H9 (cell line): ENCODE results near the gene ABCB11. TPM values are rescaled to one million over a fixed set of nuclear protein-coding genes. Genes with fewer than 3 reads are reported as not detected.

ENCODE experiments used
- DNase-seq: peaks from one replicate; pipeline ENCODE4 v3.0.0-alpha.2; 2017
- H2AFZ ChIP-seq: one replicate; pipeline ENCODE4 v1.6.1; 2013; ENCODE audit warnings: mild to moderate bottlenecking, low read length, control low read depth, moderate library complexity
- H2AK5ac ChIP-seq: 2 replicates; pipeline ENCODE4 v1.6.1; 2013; ENCODE audit warnings: low read length, control low read depth, mixed read lengths; ENCODE audit not compliant: insufficient read length
- H2BK120ac ChIP-seq: one replicate; pipeline ENCODE4 v1.6.1; 2013; ENCODE audit warnings: low read depth, mild to moderate bottlenecking, low read length, control low read depth, inconsistent platforms; ENCODE audit not compliant: poor library complexity, severe bottlenecking
- H2BK12ac ChIP-seq: 2 replicates; pipeline ENCODE4 v1.6.1; 2013; ENCODE audit warnings: low read length, control low read depth, mixed read lengths, low read depth; ENCODE audit not compliant: insufficient read length
- H2BK15ac ChIP-seq: 2 replicates; pipeline ENCODE4 v1.6.1; 2013; ENCODE audit warnings: low read depth, low read length, control low read depth
- H2BK20ac ChIP-seq: one replicate; pipeline ENCODE4 v1.6.1; 2013; ENCODE audit warnings: low read depth, mild to moderate bottlenecking, low read length, control low read depth, inconsistent platforms; ENCODE audit not compliant: poor library complexity, severe bottlenecking
- H2BK5ac ChIP-seq: 2 replicates; pipeline ENCODE4 v1.6.1; 2013; ENCODE audit warnings: low read length, control low read depth, mixed read lengths; ENCODE audit not compliant: insufficient read length
- H3K14ac ChIP-seq: 2 replicates; pipeline ENCODE4 v1.6.1; 2013; ENCODE audit warnings: low read length, control low read depth; ENCODE audit not compliant: insufficient read depth
- H3K18ac ChIP-seq: 2 replicates; pipeline ENCODE4 v1.6.1; 2013; ENCODE audit warnings: low read depth, mild to moderate bottlenecking, mixed read lengths, low read length, control low read depth; ENCODE audit not compliant: insufficient read length
- H3K23ac ChIP-seq: 2 replicates; pipeline ENCODE4 v1.6.1; 2013; ENCODE audit warnings: low read length, control low read depth, mixed read lengths, low read depth; ENCODE audit not compliant: insufficient read length
- H3K23me2 ChIP-seq: 2 replicates; pipeline ENCODE4 v1.6.1; 2013; ENCODE audit warnings: low read depth, mild to moderate bottlenecking, mixed read lengths, low read length, control low read depth; ENCODE audit not compliant: insufficient read length, poor library complexity, severe bottlenecking
- H3K27ac ChIP-seq: 2 replicates; pipeline ENCODE4 v1.5.1; 2013; ENCODE audit warnings: low read length, control low read depth, mixed read lengths, low read depth; ENCODE audit not compliant: insufficient read length
- H3K27me3 ChIP-seq: 2 replicates; pipeline ENCODE4 v1.6.1; 2013; ENCODE audit warnings: low read length, control low read depth, inconsistent platforms; ENCODE audit not compliant: insufficient read depth
- H3K4ac ChIP-seq: 2 replicates; pipeline ENCODE4 v1.6.1; 2013; ENCODE audit warnings: low read depth, mild to moderate bottlenecking, control low read depth, inconsistent platforms, low read length, moderate library complexity
- H3K4me1 ChIP-seq: 2 replicates; pipeline ENCODE4 v1.6.1; 2013; ENCODE audit warnings: low read length, control low read depth, inconsistent platforms; ENCODE audit not compliant: insufficient read depth
- H3K4me2 ChIP-seq: 2 replicates; pipeline ENCODE4 v1.6.1; 2013; ENCODE audit warnings: low read length, control low read depth, mixed read lengths; ENCODE audit not compliant: insufficient read length, insufficient read depth
- H3K56ac ChIP-seq: 2 replicates; pipeline ENCODE4 v1.6.1; 2013; ENCODE audit warnings: low read depth, mild to moderate bottlenecking, mixed read lengths, low read length, control low read depth; ENCODE audit not compliant: insufficient read length
- H3K79me1 ChIP-seq: 2 replicates; pipeline ENCODE4 v1.6.1; 2013; ENCODE audit warnings: low read depth, mild to moderate bottlenecking, moderate library complexity, low read length, control low read depth, inconsistent platforms; ENCODE audit not compliant: insufficient read depth, poor library complexity, severe bottlenecking
- H3K79me2 ChIP-seq: 2 replicates; pipeline ENCODE4 v1.6.1; 2013; ENCODE audit warnings: low read length, control low read depth, inconsistent platforms; ENCODE audit not compliant: insufficient read depth
- H3K9ac ChIP-seq: 2 replicates; pipeline ENCODE4 v1.6.1; 2013; ENCODE audit warnings: low read length, control low read depth, mixed read lengths; ENCODE audit not compliant: insufficient read length; ENCODE audit errors: extremely low read depth
- H3K9me3 ChIP-seq: one replicate; pipeline ENCODE4 v1.6.1; 2013; ENCODE audit warnings: low read depth, low read length, inconsistent platforms; ENCODE audit not compliant: control insufficient read depth
- H3T11ph ChIP-seq: one replicate; pipeline ENCODE4 v1.6.1; 2013; ENCODE audit warnings: mild to moderate bottlenecking, low read length, control low read depth, inconsistent platforms
- H4K20me1 ChIP-seq: one replicate; pipeline ENCODE4 v1.6.1; 2013; ENCODE audit not compliant: control insufficient read depth, insufficient read length, insufficient read depth
- H4K5ac ChIP-seq: 2 replicates; pipeline ENCODE4 v1.6.1; 2013; ENCODE audit warnings: low read depth, mild to moderate bottlenecking, mixed read lengths, low read length, control low read depth; ENCODE audit not compliant: insufficient read length
- H4K8ac ChIP-seq: replicated peaks from 2 replicates; pipeline ENCODE4 v1.6.1; 2013; ENCODE audit warnings: low read length, control low read depth, mixed read lengths, low read depth; ENCODE audit not compliant: insufficient read length
- H4K91ac ChIP-seq: 2 replicates; pipeline ENCODE4 v1.6.1; 2013; ENCODE audit warnings: low read depth, mild to moderate bottlenecking, moderate library complexity, mixed read lengths, low read length, control low read depth; ENCODE audit not compliant: insufficient read length
- H3K27ac Mint-ChIP-seq, 3 experiments: 2 replicates in 2 of 3; 3 replicates in 1 of 3; pipeline ENCODE4 v1.8.0; 2020 to 2021; ENCODE audit warnings: mixed read lengths in 3 of 3, mild to moderate bottlenecking in 1 of 3, moderate library complexity in 1 of 3
- H3K27me3 Mint-ChIP-seq: 2 replicates; pipeline ENCODE4 v1.8.0; 2021; ENCODE audit warnings: low read depth, mild to moderate bottlenecking, moderate library complexity, mixed read lengths
- H3K36me3 Mint-ChIP-seq, 3 experiments: 2 replicates in 2 of 3; 3 replicates in 1 of 3; pipeline ENCODE4 v1.8.0; 2020 to 2021; ENCODE audit warnings: low read depth in 3 of 3, mixed read lengths in 3 of 3; ENCODE audit not compliant: insufficient read depth in 1 of 3
- H3K4me1 Mint-ChIP-seq, 2 experiments: 2 replicates each; pipeline ENCODE4 v1.8.0; 2020; ENCODE audit warnings: mixed read lengths in 2 of 2
- H3K4me3 Mint-ChIP-seq, 2 experiments: 2 replicates in 1 of 2; 3 replicates in 1 of 2; pipeline ENCODE4 v1.8.0; 2020 to 2021; ENCODE audit warnings: mild to moderate bottlenecking in 2 of 2, mixed read lengths in 2 of 2, moderate library complexity in 1 of 2
- H3K9me3 Mint-ChIP-seq, 2 experiments: 2 replicates in 1 of 2; 3 replicates in 1 of 2; pipeline ENCODE4 v1.8.0; 2020; ENCODE audit warnings: mild to moderate bottlenecking in 2 of 2, mixed read lengths in 2 of 2, moderate library complexity in 1 of 2
- CTCF ChIP-seq: fragments of 200-600 bp; sonication (generic); conservative IDR thresholded peaks from 3 replicates; pipeline ENCODE4 v1.8.0; 2021; ENCODE audit warnings: antibody characterized with exemption, mild to moderate bottlenecking
- WGBS: extraction: QIAGEN DNeasy Blood & Tissue Kit; methylation state at CpG from one replicate; pipeline ENCODE4 v1.1.7; 2013; ENCODE audit warnings: missing lambda C conversion rate, low lambda C conversion rate, mixed read lengths; ENCODE audit not compliant: insufficient read length; ENCODE audit errors: extremely low coverage; 5-methylcytosine and 5-hydroxymethylcytosine counted together
- total RNA-seq: library from RNA; stranded (reverse); gene quantifications from 2 replicates; pipeline ENCODE4 v1.2.1, GENCODE V29; 2021

ABCB11 gene
- total RNA-seq, 1 experiment from 2014 or later, result not detected

GRCh38 chr2:169006665-169007064 lies 24.5 kb downstream of the ABCB11 start:
- no peak overlapping the region for H3K4ac ChIP-seq
- no peaks in the 10 kb centered on the region for H3K9me3 ChIP-seq
- no peak overlapping the region for H3K27ac ChIP-seq
- H3K4me1 ChIP-seq, result no peaks in the 10 kb centered on the region
- H2AK5ac ChIP-seq, result no peak overlapping the region
- H4K91ac ChIP-seq, result no peak overlapping the region
- H4K8ac ChIP-seq, result no peak overlapping the region
- H2BK5ac ChIP-seq, result no peak overlapping the region
- WGBS, result no CpG with 5 or more reads among the region's 5 CpGs
- no peaks in the 10 kb centered on the region for H3K23me2 ChIP-seq
- Mint-ChIP-seq H3K4me1 (peaks cover 8 to 14% of the 10 kb centered on the region in 2 experiments), H3K36me3 (no peaks in the 10 kb centered on the region), H3K4me3 (no peak overlapping the region), H3K27me3 (no peaks in the 10 kb centered on the region), H3K27ac (no peak overlapping the region), H3K9me3 (no peaks in the 10 kb centered on the region; a peak in 1 of 5 replicates)
- H2BK15ac ChIP-seq, result no peak overlapping the region
- H3K27me3 ChIP-seq, result no peaks in the 10 kb centered on the region
- H3K18ac ChIP-seq, result no peak overlapping the region
- no peak overlapping the region for H3K23ac ChIP-seq
- H3K79me2 ChIP-seq, result no peaks in the 10 kb centered on the region
- H3K14ac ChIP-seq, result no peak overlapping the region
- TF ChIP-seq CTCF, result no peak
- H2BK20ac ChIP-seq, result no peak overlapping the region
- H4K20me1 ChIP-seq, result no peaks in the 10 kb centered on the region
- no peak overlapping the region for H3K56ac ChIP-seq
- H3K9ac ChIP-seq, result no peak overlapping the region
- no peak overlapping the region for H2BK120ac ChIP-seq
- no peak overlapping the region for H2BK12ac ChIP-seq
- DNase-seq, result no peak
- H3T11ph ChIP-seq, result no peak overlapping the region
- no peaks in the 10 kb centered on the region for H3K79me1 ChIP-seq
- H4K5ac ChIP-seq, result no peak overlapping the region
- no peak overlapping the region for H3K4me2 ChIP-seq
- H2AFZ ChIP-seq, result no peak overlapping the region
